ENCODE measurements around the gene ARHGAP26. TPM values are rescaled to one million over a fixed set of nuclear protein-coding genes. Genes with fewer than 3 reads are reported as not detected.

ARHGAP26 gene
- polyA plus RNA-seq, 3 donors: 26.5 to 56.8 (median 28.7) TPM

DNA sequence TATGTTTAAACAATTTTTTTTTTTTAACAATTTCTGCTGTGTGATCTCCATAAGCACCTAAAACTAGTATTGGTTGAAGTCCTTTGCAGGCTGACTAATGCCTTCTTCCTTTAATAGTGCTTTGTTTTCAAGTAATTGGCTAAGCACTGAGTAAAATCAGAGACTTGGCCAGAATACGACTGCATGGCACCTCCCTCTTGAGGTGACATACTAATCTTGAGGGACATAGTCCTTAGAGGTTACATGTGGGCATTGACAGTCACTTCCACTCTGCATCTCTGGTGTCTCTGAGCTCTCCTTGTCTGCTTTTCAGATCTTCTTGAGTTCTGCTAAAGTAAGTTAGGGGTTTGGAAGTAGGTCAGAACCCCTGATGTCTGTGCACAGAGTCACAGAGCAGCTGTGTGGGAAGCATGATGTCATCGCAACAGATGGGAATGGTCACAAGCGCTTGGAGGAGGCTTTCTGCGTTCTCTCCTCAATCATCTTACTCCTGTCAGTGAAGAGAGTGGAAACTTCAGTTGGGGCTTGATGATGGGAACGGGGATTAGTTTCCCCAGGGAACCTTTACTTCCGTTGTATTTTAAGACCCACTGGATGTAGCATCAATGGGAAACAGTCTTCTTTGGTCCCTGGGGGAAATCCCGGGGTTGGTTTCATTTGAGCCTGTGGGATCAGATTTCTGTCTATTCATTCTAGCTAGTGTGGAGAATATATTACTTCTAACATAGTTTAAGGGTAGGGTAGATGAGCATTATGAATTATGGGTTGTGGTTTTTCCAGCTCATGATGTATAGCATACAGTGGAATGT, 136.9 kb downstream of the ARHGAP26 start:
- intact Hi-C loops (cut with micrococcal nuclease): no loop called here
- peaks cover 99% of the 10 kb centered on the region in 2 donors for H3K36me3 ChIP-seq (replicated peaks in 1 of 2; ENCODE audit: control insufficient read depth in 1 of 2, insufficient read depth in 2 of 2, low read length in 2 of 2)

DNA sequence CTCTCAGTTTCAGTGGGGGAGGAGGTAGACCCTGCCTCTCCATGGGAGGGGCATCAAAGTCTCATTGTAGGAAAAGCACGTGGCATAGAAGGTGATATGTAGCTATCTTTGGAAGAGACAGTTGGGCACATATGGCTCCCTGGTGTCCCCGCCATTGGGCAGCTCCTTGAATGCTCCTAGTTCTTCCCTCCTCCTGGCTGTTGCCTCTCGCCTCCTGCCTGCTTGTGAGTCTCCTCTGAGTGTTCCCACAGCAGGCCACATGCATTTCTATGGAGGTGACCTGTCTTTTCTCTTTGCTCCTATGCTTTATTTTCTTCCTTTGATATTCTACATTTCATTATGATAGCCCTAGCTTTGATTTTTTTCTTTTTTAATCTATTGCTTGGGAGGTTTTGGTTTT, 138.5 kb downstream of the ARHGAP26 start:
- no peak for DNase-seq
- intact Hi-C loops (cut with micrococcal nuclease): no loop called here
- no peaks in the 10 kb centered on the region for H3K9me3 Mint-ChIP-seq
- Histone ChIP-seq H3K27me3 (ENCODE audit: control insufficient read depth in 2 of 2, insufficient read depth in 2 of 2, low read length in 2 of 2) (no peaks in the 10 kb centered on the region), H3K9me3 (replicated peaks in 1 of 2; ENCODE audit: control insufficient read depth in 1 of 2, insufficient read depth in 1 of 2, low read length in 2 of 2) (no peaks in the 10 kb centered on the region), H3K4me3 (replicated peaks in 1 of 3; ENCODE audit: low read depth in 2 of 3, low read length in 3 of 3) (no peak overlapping the region), H3K4me2 (replicated peaks; ENCODE audit: extremely low read depth, low read length, poor library complexity, severe bottlenecking) (no peak overlapping the region), H3K9ac (ENCODE audit: insufficient read depth, low read length, poor library complexity, severe bottlenecking) (no peak overlapping the region), H3K4me1 (ENCODE audit: control insufficient read depth in 1 of 2, insufficient read depth in 2 of 2, low read length in 2 of 2) (no peaks in the 10 kb centered on the region), H4K20me1 (ENCODE audit: insufficient read depth, low read length) (peaks cover 94% of the 10 kb centered on the region), H2AFZ (ENCODE audit: insufficient read depth, low read depth, low read length, poor library complexity, severe bottlenecking) (no peak overlapping the region), H3K79me2 (ENCODE audit: insufficient read depth, low read length) (no peaks in the 10 kb centered on the region), H3K36me3 (replicated peaks in 1 of 2; ENCODE audit: control insufficient read depth in 1 of 2, insufficient read depth in 2 of 2, low read length in 2 of 2) (peaks cover 99% of the 10 kb centered on the region in 2 donors), H3K27ac (ENCODE audit: low read depth in 1 of 2, low read length in 2 of 2) (no peak overlapping the region)
- H3K36me3 Mint-ChIP-seq: peaks cover 90 to 95% of the 10 kb centered on the region in 2 donors
- 100% methylated on average over 2 of the region's 3 CpGs for WGBS (ENCODE audit: insufficient coverage)
- TF ChIP-seq, protein P1, sequence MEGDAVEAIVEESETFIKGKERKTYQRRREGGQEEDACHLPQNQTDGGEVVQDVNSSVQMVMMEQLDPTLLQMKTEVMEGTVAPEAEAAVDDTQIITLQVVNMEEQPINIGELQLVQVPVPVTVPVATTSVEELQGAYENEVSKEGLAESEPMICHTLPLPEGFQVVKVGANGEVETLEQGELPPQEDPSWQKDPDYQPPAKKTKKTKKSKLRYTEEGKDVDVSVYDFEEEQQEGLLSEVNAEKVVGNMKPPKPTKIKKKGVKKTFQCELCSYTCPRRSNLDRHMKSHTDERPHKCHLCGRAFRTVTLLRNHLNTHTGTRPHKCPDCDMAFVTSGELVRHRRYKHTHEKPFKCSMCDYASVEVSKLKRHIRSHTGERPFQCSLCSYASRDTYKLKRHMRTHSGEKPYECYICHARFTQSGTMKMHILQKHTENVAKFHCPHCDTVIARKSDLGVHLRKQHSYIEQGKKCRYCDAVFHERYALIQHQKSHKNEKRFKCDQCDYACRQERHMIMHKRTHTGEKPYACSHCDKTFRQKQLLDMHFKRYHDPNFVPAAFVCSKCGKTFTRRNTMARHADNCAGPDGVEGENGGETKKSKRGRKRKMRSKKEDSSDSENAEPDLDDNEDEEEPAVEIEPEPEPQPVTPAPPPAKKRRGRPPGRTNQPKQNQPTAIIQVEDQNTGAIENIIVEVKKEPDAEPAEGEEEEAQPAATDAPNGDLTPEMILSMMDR (IDR thresholded peaks at IDR 0.05): no peak
- no peaks in the 10 kb centered on the region for H3K27me3 Mint-ChIP-seq (ENCODE audit: low read depth in 3 of 3)
- no peaks in the 10 kb centered on the region for H3K4me1 Mint-ChIP-seq
- H3K4me3 Mint-ChIP-seq: no peak overlapping the region
- peak overlapping the region in 1 of 7 donors; percentile 58 for H3K27ac Mint-ChIP-seq

More for the DNA sequence above, 136.9 kb downstream of the ARHGAP26 start:
- no peaks in the 10 kb centered on the region for H3K79me2 ChIP-seq (ENCODE audit: insufficient read depth, low read length)
- H3K9me3 ChIP-seq (replicated peaks in 1 of 2; ENCODE audit: control insufficient read depth in 1 of 2, insufficient read depth in 1 of 2, low read length in 2 of 2): no peaks in the 10 kb centered on the region
- no peaks in the 10 kb centered on the region for H3K27me3 Mint-ChIP-seq (ENCODE audit: low read depth in 3 of 3)
- peaks cover 11% of the 10 kb centered on the region for H3K4me1 Mint-ChIP-seq
- no peak overlapping the region for H3K4me3 ChIP-seq (replicated peaks in 1 of 3; ENCODE audit: low read depth in 2 of 3, low read length in 3 of 3)
- peak overlapping the region in 1 of 2 donors; percentile 3 for H3K27ac ChIP-seq (ENCODE audit: low read depth in 1 of 2, low read length in 2 of 2)
- no peak overlapping the region for H2AFZ ChIP-seq (ENCODE audit: insufficient read depth, low read depth, low read length, poor library complexity, severe bottlenecking)
- 100% methylated on average over 4 of the region's 7 CpGs for WGBS (ENCODE audit: insufficient coverage)
- no peak overlapping the region for H3K4me2 ChIP-seq (replicated peaks; ENCODE audit: extremely low read depth, low read length, poor library complexity, severe bottlenecking)
- H3K4me1 ChIP-seq (ENCODE audit: control insufficient read depth in 1 of 2, insufficient read depth in 2 of 2, low read length in 2 of 2): peaks cover 9% of the 10 kb centered on the region in 2 donors
- TF ChIP-seq, protein P1 (IDR thresholded peaks at IDR 0.05): no peak
- no peak overlapping the region for H3K4me3 Mint-ChIP-seq
- no peaks in the 10 kb centered on the region for H3K9me3 Mint-ChIP-seq
- peaks cover 96% of the 10 kb centered on the region for H4K20me1 ChIP-seq (ENCODE audit: insufficient read depth, low read length)
- H3K27ac Mint-ChIP-seq: no peak overlapping the region
- H3K27me3 ChIP-seq (ENCODE audit: control insufficient read depth in 2 of 2, insufficient read depth in 2 of 2, low read length in 2 of 2): no peaks in the 10 kb centered on the region
- DNase-seq: no peak
- peaks cover 90 to 95% of the 10 kb centered on the region in 2 donors for H3K36me3 Mint-ChIP-seq
- H3K9ac ChIP-seq (ENCODE audit: insufficient read depth, low read length, poor library complexity, severe bottlenecking): no peak overlapping the region
